K562 treated with DMSO at 1 percent for 48 hours (cell line): ENCODE results near the gene F7. TPM values are rescaled to one million over a fixed set of nuclear protein-coding genes. Genes with fewer than 3 reads are reported as not detected.

Experiments
- total RNA-seq: library from RNA; unstranded; fragments of 300-600 nt; gene quantifications from 2 replicates; pipeline ENCODE4 v1.2.3, GENCODE V29; 2022; ENCODE audit warnings: low replicate concordance; ENCODE audit errors: extremely low read depth

Gene F7
- not detected in 2 replicates for total RNA-seq

DNA sequence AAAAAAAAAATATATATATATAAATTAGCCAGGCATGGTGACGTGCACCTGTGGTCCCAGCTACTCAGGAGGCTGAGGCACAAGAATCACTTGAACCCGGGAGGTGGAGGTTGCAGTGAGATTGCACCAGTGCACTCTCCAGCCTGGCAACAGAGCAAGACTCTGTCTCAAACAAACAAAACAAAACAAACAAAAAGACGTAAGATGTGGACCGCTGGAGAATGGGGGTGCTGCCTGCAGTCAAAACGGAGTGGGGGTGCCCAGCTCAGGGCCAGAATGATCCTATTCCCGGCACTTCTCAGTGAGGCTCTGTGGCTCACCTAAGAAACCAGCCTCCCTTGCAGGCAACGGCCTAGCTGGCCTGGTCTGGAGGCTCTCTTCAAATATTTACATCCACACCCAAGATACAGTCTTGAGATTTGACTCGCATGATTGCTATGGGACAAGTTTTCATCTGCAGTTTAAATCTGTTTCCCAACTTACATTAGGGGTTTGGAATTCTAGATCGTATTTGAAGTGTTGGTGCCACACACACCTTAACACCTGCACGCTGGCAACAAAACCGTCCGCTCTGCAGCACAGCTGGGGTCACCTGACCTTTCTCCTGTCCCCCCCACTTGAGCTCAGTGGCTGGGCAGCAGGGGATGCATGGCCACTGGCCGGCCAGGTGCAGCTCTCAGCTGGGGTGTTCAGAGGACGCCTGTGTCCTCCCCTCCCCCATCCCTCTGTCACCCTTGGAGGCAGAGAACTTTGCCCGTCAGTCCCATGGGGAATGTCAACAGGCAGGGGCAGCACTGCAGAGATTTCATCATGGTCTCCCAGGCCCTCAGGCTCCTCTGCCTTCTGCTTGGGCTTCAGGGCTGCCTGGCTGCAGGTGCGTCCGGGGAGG, at the start of gene F7:
F7 (plus strand) TSS at position 760 of the 889 bp plus-strand sequence; CDS start at position 811, 51 bp downstream.

DNA sequence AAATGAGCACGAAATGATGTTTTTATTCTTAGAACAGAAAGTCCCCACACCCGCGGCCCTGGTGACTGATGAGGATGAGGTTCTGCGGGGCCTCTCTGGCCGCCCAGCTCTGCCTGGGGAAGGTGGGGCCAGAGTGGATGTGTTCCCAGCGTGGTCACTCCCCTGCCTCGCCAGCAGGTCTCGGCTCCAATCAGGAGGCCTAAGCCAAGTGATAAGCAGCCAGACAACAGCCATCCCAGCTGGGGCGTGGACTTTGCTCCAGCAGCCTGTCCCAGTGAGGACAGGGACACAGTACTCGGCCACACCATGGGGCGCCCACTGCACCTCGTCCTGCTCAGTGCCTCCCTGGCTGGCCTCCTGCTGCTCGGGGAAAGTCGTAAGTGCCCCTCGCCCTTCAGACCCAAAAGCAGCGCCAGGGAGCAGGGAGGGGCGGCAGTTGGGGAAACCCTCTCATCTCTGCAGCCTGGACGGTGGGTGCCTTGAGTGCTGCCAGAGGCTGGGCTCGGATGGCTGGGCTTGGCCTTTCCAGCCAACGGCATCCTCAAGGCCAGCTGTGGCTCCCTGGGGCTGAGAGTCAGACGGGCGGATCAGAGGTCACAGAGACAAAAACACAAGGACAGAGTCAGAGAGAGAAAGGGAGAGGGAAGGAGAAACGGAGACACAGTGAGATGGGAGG, 17.1 kb downstream of the F7 start, which contains the start of gene F10:
F10 (plus strand) TSS at position 250 of the 676 bp plus-strand sequence; CDS start at position 307, 57 bp downstream.

DNA sequence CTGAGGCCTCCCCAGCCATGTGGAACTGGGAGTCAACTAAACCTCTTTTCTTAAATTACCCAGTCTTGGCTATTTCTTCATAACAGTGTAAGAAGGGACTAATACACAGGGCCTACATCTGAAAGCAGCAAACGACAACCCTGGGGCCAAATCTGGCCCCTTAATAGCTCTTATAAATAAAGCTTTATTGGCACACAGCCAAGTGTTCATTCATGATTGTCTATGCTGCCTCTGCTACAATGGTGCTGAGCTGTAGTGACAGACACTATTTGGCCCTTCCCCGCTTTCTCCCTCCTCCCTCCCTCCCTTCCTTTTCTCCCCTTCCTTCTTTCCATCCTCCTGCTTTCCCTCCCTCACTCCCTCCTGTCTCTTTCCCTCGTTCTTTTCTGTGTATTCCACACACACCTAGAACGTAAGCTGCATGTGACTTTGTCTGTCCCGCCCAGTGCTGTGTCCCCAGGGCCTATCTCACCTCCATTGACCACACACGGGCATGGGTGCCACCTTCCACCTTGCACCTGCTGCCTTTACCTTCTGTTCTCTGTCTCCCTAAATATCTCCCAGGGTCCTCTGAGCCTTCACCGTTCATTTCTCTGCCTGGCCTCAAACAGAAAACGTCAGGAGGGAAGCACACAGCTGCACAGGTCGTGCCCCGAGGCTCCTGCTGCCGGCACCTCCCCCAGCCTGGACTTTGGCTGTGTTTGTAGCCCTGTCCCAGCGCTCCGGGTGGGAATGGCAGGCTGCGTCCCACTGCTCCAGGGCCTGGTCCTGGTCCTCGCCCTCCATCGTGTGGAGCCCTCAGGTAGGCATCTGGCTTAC, 52.5 kb downstream of the F7 start, which contains the start of gene PROZ:
PROZ (plus strand) TSS at position 720 of the 819 bp plus-strand sequence; CDS start at position 733, 13 bp downstream.

Other genes starting within 250 kb of the F7 start
- not detected in 2 replicates for gene MCF2L, start 136.6 kb upstream of the F7 start, total RNA-seq
- not detected in 2 replicates for gene F10, start 17.0 kb downstream of the F7 start, total RNA-seq
- not detected in 2 replicates for gene PROZ, start 52.9 kb downstream of the F7 start, total RNA-seq
- not detected in 2 replicates for gene PCID2, start 102.9 kb downstream of the F7 start, total RNA-seq
- gene CUL4A, start 103.8 kb downstream of the F7 start, total RNA-seq: not detected in 2 replicates
- not detected in 2 replicates for gene LAMP1, start 191.4 kb downstream of the F7 start, total RNA-seq